SIG-M5 (cell line): ENCODE data around the gene CYP8B1.

Experiments
- DNase-seq: peaks from one replicate; lab custom pipeline; 2025; lab: John Stamatoyannopoulos, UW

Gene CYP8B1

GRCh38 chr3:42875325-42876151 is at the start of gene CYP8B1:
Gene CYP8B1 (minus strand): TSS chr3:42875879. CDS start chr3:42875816, 63 bp downstream.
- DNase-seq = no peak

DNA sequence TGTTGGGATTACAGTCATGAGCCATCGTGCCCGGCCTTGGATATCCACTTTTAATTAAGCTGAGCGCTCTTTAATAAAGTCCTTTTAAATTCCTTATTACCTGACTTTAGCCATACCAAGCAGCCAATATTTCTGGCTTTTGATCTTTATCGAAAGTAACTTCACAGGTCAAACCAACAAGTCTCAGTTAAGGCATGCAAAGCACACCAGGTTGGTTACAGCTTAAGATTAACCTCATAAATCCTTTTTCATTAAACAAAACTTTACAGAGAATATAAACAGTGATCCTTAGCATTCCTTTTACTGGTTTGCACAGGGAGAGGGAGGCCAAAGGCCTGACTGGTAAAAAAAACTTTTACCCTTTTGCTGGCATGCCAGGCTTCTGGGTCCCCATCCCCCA is 47.9 kb upstream of the CYP8B1 start:
- DNase-seq = no peak

GRCh38 chr3:42914771-42915515 is 39.3 kb upstream of the CYP8B1 start:
- DNase-seq = no peak

GRCh38 chr3:42911551-42911950 is 35.9 kb upstream of the CYP8B1 start:
- no peak for DNase-seq

DNA sequence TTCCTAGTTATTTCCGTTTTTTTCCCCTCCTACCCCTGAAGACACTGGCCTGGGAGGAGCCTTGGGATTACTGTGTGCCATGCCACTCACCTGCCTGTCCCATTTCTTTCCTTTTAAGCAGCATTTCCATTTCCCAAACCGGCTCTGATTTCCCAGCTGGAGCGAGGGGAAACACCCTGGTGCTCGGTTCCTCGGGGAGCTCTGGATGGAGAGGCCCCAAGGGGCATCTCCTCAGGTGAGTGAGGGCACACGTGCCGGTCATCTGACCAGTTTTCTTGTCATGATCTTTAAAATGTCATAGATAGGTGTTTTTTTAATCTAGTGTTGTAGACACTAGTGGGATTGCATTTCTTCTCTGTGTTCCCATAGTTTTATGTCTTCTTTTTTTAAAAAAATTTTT is 33.0 kb upstream of the CYP8B1 start:
- no peak for DNase-seq

DNA sequence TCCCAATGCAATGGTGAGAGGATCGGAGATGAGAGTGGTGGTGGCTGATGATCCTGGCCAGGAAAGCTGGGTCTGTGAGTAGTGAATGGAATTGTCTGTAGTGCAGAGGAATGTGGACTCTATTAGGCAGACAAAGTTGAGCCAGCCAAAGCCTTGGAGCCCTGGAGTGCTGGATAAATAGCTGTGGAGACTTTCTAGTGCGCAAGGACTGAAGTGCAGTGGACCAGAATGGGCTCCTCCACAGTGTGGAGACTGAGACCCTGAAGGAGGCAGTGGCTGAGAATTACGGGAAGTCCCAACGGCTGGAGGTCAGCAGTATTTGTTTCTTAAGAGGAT is 31.1 kb upstream of the CYP8B1 start:
- no peak for DNase-seq

- DNase-seq = no peak
Measured at GRCh38 chr3:42906070-42906847, 30.6 kb upstream of the CYP8B1 start, which contains the start of gene ZNF662. Gene ZNF662 (plus strand): TSS chr3:42906142. CDS start chr3:42908115, 1,973 bp downstream.

GRCh38 chr3:42905740-42906069 is 30.0 kb upstream of the CYP8B1 start:
- no peak for DNase-seq

DNA sequence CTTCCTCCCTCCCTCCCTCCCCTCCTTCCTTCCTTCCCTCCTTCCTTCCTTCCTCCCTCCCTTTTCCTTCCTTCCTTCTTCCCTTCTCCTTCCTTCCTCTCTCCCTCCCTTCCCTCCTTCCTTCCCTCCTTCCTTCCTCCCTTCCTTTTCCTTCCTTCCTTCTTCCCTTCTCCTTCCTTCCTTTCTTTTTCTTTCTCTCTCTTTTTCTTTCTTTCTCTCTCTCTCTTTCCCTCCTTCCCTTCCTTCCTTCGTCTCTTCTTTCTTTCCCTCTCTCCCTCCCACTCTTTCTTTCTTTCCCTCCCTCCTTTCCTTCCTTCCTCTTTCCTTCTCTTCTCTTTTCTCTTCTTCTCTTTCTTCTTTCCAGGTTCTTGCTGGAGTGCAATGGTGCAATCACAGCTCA is 28.4 kb upstream of the CYP8B1 start:
- no peak for DNase-seq

DNA sequence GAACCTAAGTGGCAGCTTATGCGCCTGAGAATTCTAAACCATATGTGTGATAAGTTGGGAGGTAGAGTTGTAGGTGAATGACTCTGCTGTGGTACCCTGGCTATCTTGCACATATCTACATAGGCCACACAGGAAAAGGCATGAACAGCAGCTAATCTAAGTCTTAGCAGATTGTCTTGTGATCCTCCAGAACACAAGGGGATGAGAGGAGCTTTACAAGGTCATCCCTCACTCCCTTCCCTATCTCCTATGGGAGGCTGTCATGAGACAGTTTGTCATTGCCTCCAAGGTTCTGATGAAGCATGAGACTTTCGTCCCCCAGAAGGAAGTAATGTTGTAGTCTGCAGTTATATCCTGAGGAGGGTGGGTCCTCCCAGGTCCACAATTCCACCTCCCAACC is 26.6 kb upstream of the CYP8B1 start:
- no peak for DNase-seq

- no peak for DNase-seq
Measured at GRCh38 chr3:42901073-42901415, 25.4 kb upstream of the CYP8B1 start.

- DNase-seq = no peak
Measured at GRCh38 chr3:42900226-42901072, 24.8 kb upstream of the CYP8B1 start.

DNA sequence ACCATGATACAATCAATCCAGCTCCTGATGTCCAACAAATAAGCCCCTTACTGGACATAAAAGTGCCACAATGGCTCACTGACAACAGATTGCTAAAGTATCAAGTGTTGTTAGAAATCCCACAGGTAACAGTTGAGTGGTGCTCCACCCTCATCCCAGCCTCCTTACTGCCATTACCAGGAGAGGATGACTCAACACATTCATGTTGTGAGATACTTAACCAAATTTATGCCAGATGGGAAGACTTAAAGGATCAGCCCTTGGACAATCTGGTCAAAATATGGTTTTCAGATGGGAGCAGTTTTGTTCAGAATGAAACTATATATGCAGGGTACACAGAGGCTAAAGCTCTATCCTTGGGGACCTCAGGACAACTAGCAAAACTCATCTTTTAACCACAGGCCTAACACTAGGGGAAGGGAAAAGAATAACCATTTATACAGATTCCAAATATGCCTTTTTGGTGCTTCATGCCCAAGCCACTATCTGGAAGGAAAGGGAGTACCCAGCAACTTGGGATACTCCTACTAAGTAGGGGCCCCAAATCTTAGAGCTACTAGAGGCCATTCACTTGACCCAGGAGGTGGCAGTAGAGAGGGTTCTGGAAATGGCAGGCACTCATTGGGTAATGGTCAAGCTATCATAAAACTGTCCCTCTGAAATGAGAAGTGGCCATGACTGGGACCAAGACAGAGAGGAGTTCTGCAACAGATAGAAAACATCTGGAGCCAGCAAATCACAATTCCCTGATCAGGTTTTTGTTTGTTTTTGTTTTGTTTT is 23.4 kb upstream of the CYP8B1 start:
- no peak for DNase-seq

- no peak for DNase-seq
Measured at GRCh38 chr3:42895580-42895868, 19.8 kb upstream of the CYP8B1 start.

DNA sequence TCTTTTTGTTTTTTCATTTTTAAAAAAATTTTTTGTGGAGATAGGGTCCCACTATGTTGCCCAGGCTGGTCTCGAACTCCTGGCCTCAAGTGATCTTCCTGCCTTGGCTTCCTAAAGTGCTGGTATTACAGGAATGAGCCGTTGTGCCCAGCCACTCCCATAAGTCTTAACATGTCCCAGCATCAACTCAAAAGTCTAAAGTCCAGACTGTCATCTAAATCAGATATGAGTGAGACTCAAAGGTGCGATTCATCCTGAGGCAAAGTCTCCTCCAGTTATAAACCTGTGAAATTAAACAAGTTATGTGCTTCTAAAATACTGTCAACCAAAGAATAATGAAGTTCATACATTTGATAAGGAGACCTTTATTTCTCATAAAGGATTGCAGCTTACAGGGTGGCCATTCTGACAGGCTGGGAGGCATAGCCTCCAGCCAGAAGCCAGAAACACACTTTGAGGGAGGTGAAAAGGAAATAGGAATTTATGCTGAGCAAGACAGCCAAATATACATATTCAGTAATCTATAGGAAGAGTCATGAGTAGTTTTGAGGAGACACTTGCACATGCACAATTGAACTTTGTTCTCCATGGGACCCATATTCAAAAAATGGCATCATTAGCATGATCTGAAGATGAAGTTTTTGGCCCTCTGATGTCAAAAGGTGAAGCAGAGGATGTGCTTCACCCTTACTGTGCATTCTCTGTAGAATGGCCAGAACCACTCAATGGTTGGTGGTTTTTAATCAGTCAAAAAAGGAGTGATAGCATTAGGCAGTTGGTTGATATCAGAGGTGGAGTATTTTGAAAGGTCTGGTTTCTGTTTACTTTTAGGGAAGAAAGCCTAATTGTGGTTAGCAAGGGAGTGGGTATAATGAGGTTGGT is 19.3 kb upstream of the CYP8B1 start:
- DNase-seq = no peak

DNA sequence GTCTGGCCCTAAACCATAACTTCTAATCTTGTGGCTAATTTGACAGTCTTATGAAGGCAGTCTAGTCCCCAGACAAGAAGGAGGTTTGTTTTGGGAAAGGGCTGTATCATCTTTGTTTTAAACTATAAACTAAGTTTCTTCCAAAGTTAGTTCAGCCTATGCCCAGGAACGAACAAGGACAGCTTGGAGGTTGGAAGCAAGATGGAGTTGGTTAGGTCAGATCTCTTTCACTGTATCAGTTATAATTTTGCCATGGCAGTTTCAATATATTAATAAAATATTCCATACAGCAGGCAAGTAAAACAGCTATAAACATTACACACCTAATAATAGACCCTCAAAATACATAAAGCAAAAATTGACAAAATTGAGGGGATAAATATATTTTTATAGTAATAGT is 17.1 kb upstream of the CYP8B1 start:
- no peak for DNase-seq

- no peak for DNase-seq
Measured at GRCh38 chr3:42892169-42892568, 16.5 kb upstream of the CYP8B1 start.

DNA sequence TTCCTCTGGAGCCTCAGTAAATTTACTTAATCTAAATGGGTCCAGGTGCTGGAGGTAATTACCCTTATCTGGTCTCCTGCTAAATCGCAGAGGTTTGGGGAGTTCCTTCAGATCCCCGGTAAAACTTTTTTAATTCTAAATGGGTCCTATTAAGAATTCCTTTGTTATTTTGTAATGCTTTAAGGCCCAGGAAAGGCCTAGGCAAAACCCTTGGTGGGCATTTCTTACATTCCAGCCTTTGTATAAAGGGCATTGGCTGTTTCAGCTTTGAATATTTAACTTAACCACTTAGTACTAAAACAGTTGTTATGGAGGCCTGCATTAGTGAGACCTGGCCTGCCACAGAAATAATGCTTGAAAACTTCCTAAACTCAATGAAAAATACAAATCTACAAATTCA is 15.4 kb upstream of the CYP8B1 start:
- no peak for DNase-seq

DNA sequence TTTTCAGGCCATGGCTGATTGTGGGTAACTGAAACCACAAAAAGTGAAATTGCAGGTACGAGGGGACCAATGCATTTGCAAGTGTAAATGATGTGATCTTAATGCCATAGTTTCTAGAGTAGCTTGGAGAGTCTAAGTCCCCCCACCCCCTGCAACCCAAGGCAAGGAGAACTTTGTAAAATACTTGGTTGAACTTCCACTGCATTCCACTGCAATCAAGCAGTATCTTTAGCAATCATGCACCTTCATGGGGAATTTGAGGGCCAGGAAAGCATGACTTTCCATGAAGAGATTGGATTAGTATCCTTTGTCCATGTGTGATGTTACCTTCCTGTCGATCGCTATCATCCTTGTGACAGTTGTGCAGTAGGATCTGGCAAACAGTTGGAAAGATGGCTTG is 11.4 kb upstream of the CYP8B1 start:
- DNase-seq = no peak

GRCh38 chr3:42886294-42886822 is 10.7 kb upstream of the CYP8B1 start:
- no peak for DNase-seq
